ENCODE data around the gene FAM184A.

DNA sequence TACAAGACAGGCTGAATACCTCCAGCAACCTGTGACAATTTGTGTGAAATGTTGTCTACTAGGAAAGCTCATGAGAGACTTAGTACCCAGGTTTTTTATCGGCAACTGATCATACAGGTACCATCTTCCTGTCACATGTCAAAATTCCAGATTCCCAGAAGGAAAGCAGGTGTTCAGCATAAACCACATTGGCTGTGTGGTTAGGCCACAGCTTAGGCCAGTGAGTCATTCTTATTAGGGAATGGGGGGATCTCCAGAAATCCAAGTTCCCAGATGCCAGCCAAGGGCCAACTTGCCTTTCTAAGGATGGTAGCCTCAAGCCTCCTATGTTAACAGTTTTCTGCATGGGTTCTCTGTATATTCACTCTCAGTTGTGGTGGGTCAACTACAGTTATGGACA, 65.9 kb downstream of the FAM184A start:
- TF ChIP-seq, protein P1, sequence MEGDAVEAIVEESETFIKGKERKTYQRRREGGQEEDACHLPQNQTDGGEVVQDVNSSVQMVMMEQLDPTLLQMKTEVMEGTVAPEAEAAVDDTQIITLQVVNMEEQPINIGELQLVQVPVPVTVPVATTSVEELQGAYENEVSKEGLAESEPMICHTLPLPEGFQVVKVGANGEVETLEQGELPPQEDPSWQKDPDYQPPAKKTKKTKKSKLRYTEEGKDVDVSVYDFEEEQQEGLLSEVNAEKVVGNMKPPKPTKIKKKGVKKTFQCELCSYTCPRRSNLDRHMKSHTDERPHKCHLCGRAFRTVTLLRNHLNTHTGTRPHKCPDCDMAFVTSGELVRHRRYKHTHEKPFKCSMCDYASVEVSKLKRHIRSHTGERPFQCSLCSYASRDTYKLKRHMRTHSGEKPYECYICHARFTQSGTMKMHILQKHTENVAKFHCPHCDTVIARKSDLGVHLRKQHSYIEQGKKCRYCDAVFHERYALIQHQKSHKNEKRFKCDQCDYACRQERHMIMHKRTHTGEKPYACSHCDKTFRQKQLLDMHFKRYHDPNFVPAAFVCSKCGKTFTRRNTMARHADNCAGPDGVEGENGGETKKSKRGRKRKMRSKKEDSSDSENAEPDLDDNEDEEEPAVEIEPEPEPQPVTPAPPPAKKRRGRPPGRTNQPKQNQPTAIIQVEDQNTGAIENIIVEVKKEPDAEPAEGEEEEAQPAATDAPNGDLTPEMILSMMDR (CRISPR knock-in tag; IDR thresholded peaks at IDR 0.05): no peak
- TF ChIP-seq ZNF460 (CRISPR knock-in tag; IDR thresholded peaks at IDR 0.05; ENCODE audit: borderline replicate concordance): no peak
- TF ChIP-seq POLR2AphosphoS5 (IDR thresholded peaks at IDR 0.05; ENCODE audit: low read depth, low read length): no peak
- TF ChIP-seq, protein P2, sequence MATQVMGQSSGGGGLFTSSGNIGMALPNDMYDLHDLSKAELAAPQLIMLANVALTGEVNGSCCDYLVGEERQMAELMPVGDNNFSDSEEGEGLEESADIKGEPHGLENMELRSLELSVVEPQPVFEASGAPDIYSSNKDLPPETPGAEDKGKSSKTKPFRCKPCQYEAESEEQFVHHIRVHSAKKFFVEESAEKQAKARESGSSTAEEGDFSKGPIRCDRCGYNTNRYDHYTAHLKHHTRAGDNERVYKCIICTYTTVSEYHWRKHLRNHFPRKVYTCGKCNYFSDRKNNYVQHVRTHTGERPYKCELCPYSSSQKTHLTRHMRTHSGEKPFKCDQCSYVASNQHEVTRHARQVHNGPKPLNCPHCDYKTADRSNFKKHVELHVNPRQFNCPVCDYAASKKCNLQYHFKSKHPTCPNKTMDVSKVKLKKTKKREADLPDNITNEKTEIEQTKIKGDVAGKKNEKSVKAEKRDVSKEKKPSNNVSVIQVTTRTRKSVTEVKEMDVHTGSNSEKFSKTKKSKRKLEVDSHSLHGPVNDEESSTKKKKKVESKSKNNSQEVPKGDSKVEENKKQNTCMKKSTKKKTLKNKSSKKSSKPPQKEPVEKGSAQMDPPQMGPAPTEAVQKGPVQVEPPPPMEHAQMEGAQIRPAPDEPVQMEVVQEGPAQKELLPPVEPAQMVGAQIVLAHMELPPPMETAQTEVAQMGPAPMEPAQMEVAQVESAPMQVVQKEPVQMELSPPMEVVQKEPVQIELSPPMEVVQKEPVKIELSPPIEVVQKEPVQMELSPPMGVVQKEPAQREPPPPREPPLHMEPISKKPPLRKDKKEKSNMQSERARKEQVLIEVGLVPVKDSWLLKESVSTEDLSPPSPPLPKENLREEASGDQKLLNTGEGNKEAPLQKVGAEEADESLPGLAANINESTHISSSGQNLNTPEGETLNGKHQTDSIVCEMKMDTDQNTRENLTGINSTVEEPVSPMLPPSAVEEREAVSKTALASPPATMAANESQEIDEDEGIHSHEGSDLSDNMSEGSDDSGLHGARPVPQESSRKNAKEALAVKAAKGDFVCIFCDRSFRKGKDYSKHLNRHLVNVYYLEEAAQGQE (IDR thresholded peaks at IDR 0.05; ENCODE audit: borderline replicate concordance in 1 of 2, low read depth in 1 of 2, low read length in 2 of 2): no peak
- no peak for TF ChIP-seq CBFB (CRISPR knock-in tag; IDR thresholded peaks at IDR 0.05)
- TF ChIP-seq BRCA1 (CRISPR knock-in tag; IDR thresholded peaks at IDR 0.05): no peak
- TF ChIP-seq, protein P3, sequence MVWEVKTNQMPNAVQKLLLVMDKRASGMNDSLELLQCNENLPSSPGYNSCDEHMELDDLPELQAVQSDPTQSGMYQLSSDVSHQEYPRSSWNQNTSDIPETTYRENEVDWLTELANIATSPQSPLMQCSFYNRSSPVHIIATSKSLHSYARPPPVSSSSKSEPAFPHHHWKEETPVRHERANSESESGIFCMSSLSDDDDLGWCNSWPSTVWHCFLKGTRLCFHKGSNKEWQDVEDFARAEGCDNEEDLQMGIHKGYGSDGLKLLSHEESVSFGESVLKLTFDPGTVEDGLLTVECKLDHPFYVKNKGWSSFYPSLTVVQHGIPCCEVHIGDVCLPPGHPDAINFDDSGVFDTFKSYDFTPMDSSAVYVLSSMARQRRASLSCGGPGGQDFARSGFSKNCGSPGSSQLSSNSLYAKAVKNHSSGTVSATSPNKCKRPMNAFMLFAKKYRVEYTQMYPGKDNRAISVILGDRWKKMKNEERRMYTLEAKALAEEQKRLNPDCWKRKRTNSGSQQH (CRISPR knock-in tag; IDR thresholded peaks at IDR 0.05; ENCODE audit: low read depth): no peak
- no peak for TF ChIP-seq KDM3A (CRISPR knock-in tag; IDR thresholded peaks at IDR 0.05; ENCODE audit: low read depth)
- TF ChIP-seq, protein P4, sequence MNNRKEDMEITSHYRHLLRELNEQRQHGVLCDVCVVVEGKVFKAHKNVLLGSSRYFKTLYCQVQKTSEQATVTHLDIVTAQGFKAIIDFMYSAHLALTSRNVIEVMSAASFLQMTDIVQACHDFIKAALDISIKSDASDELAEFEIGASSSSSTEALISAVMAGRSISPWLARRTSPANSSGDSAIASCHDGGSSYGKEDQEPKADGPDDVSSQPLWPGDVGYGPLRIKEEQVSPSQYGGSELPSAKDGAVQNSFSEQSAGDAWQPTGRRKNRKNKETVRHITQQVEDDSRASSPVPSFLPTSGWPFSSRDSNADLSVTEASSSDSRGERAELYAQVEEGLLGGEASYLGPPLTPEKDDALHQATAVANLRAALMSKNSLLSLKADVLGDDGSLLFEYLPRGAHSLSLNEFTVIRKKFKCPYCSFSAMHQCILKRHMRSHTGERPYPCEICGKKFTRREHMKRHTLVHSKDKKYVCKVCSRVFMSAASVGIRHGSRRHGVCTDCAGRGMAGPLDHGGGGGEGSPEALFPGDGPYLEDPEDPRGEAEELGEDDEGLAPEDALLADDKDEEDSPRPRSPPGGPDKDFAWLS (CRISPR knock-in tag; IDR thresholded peaks at IDR 0.05; ENCODE audit: borderline replicate concordance): no peak
- TF ChIP-seq MYC (CRISPR knock-in tag; IDR thresholded peaks at IDR 0.05; ENCODE audit: borderline replicate concordance): no peak
- TF ChIP-seq, protein P5, sequence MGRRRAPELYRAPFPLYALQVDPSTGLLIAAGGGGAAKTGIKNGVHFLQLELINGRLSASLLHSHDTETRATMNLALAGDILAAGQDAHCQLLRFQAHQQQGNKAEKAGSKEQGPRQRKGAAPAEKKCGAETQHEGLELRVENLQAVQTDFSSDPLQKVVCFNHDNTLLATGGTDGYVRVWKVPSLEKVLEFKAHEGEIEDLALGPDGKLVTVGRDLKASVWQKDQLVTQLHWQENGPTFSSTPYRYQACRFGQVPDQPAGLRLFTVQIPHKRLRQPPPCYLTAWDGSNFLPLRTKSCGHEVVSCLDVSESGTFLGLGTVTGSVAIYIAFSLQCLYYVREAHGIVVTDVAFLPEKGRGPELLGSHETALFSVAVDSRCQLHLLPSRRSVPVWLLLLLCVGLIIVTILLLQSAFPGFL (CRISPR knock-in tag; IDR thresholded peaks at IDR 0.05): no peak
- no peak for TF ChIP-seq ARNTL (CRISPR knock-in tag; IDR thresholded peaks at IDR 0.05)
- no peak for TF ChIP-seq NFKB2 (CRISPR knock-in tag; IDR thresholded peaks at IDR 0.05; ENCODE audit: borderline replicate concordance)
